Large intestine (tissue), 3 donors: ENCODE results near the gene BOLL. TPM values are rescaled to one million over a fixed set of nuclear protein-coding genes. Genes with fewer than 3 reads are reported as not detected.

Experiments used
- DNase-seq, 2 donors: peaks; one replicate each; pipeline versions ENCODE4 v3.0.0 to v3.0.0-alpha.2; 2013
- H3K27ac ChIP-seq: one replicate; pipeline ENCODE4 v1.5.1; 2013; ENCODE audit warnings: low read length
- H3K27me3 ChIP-seq: 2 replicates; pipeline ENCODE4 v1.6.1; 2013; ENCODE audit warnings: low read length; ENCODE audit not compliant: control insufficient read depth, insufficient read depth
- H3K36me3 ChIP-seq: 2 replicates; pipeline ENCODE4 v1.6.1; 2013; ENCODE audit warnings: low read length; ENCODE audit not compliant: control insufficient read depth, insufficient read depth
- H3K4me1 ChIP-seq: one replicate; pipeline ENCODE4 v1.6.1; 2013; ENCODE audit warnings: low read length; ENCODE audit not compliant: control insufficient read depth, insufficient read depth
- H3K4me3 ChIP-seq: one replicate; pipeline ENCODE4 v1.5.1; 2013; ENCODE audit warnings: low read length
- H3K9me3 ChIP-seq: one replicate; pipeline ENCODE4 v1.6.1; 2013; ENCODE audit warnings: mild to moderate bottlenecking, low read depth, low read length, moderate library complexity; ENCODE audit not compliant: control insufficient read depth
- WGBS: methylation state at CpG from one replicate; pipeline ENCODE4 v1.1.5; 2013; ENCODE audit warnings: low lambda C conversion rate; ENCODE audit not compliant: insufficient coverage; 5-methylcytosine and 5-hydroxymethylcytosine counted together
- polyA plus RNA-seq: library from polyadenylated mRNA; unstranded; fragments of 120-200 nt; gene quantifications from one replicate; pipeline ENCODE4 v1.2.1, GENCODE V29; 2013

The BOLL gene
- polyA plus RNA-seq, 1 donor = 0.09 TPM

GRCh38 chr2:197795277-197795676 lies 10.2 kb upstream of the BOLL start:
- Histone ChIP-seq H3K4me1 (no peaks in the 10 kb centered on the region), H3K27ac (no peak overlapping the region), H3K4me3 (no peak overlapping the region), H3K9me3 (no peaks in the 10 kb centered on the region), H3K27me3 (peaks cover 8% of the 10 kb centered on the region), H3K36me3 (no peaks in the 10 kb centered on the region)
- no peak for DNase-seq

- no CpG with 5 or more reads among the region's 1 CpG for WGBS
- Histone ChIP-seq H3K27ac (no peak overlapping the region), H3K27me3 (peaks cover 6% of the 10 kb centered on the region), H3K4me1 (no peaks in the 10 kb centered on the region), H3K9me3 (no peaks in the 10 kb centered on the region), H3K36me3 (no peaks in the 10 kb centered on the region), H3K4me3 (no peak overlapping the region)
- no peak for DNase-seq
Measured at GRCh38 chr2:197793456-197793855, 8.3 kb upstream of the BOLL start.

GRCh38 chr2:197786010-197786877 lies 1.1 kb upstream of the BOLL start:
- peak in 1 of 2 donors; percentile 59 for DNase-seq
- no CpG with 5 or more reads among the region's 79 CpGs for WGBS
- Histone ChIP-seq H3K27me3 (peaks cover 33% of the 10 kb centered on the region), H3K9me3 (peaks cover 20% of the 10 kb centered on the region), H3K4me3 (peak overlapping the region; percentile 28), H3K36me3 (no peaks in the 10 kb centered on the region), H3K4me1 (peaks cover 3% of the 10 kb centered on the region), H3K27ac (no peak overlapping the region)

GRCh38 chr2:197782126-197782525 lies 3.0 kb downstream of the BOLL start:
- no peak for DNase-seq
- peaks cover 20% of the 10 kb centered on the region for H3K9me3 ChIP-seq
- peaks cover 29% of the 10 kb centered on the region for H3K27me3 ChIP-seq
- H3K36me3 ChIP-seq = no peaks in the 10 kb centered on the region
- 8% methylated on average over 1 of the region's 1 CpG for WGBS
- H3K4me1 ChIP-seq = peaks cover 3% of the 10 kb centered on the region
- H3K27ac ChIP-seq = no peak overlapping the region
- no peak overlapping the region for H3K4me3 ChIP-seq

- Histone ChIP-seq H3K4me3 (no peak overlapping the region), H3K27ac (no peak overlapping the region), H3K27me3 (peaks cover 8% of the 10 kb centered on the region), H3K36me3 (no peaks in the 10 kb centered on the region), H3K4me1 (no peaks in the 10 kb centered on the region), H3K9me3 (no peaks in the 10 kb centered on the region)
- no peak for DNase-seq
Measured at GRCh38 chr2:197779261-197779660, 5.9 kb downstream of the BOLL start.

GRCh38 chr2:197777823-197778407 lies 7.2 kb downstream of the BOLL start:
- Histone ChIP-seq H3K9me3 (no peaks in the 10 kb centered on the region), H3K36me3 (no peaks in the 10 kb centered on the region), H3K4me3 (no peak overlapping the region), H3K27ac (no peak overlapping the region), H3K4me1 (no peaks in the 10 kb centered on the region), H3K27me3 (peaks cover 6% of the 10 kb centered on the region)
- no peak for DNase-seq
- WGBS = 0% methylated on average over 3 of the region's 4 CpGs

- Histone ChIP-seq H3K4me1 (no peaks in the 10 kb centered on the region), H3K27ac (no peak overlapping the region), H3K9me3 (peaks cover 4% of the 10 kb centered on the region), H3K4me3 (no peak overlapping the region), H3K36me3 (no peaks in the 10 kb centered on the region), H3K27me3 (no peaks in the 10 kb centered on the region)
- WGBS = no CpG with 5 or more reads among the region's 3 CpGs
- DNase-seq = no peak
Measured at GRCh38 chr2:197760293-197760657, 24.8 kb downstream of the BOLL start.

GRCh38 chr2:197759625-197760292 lies 25.4 kb downstream of the BOLL start:
- Histone ChIP-seq H3K9me3 (peaks cover 4% of the 10 kb centered on the region), H3K4me1 (no peaks in the 10 kb centered on the region), H3K4me3 (no peak overlapping the region), H3K36me3 (no peaks in the 10 kb centered on the region), H3K27me3 (no peaks in the 10 kb centered on the region), H3K27ac (no peak overlapping the region)
- no CpG with 5 or more reads among the region's 11 CpGs for WGBS
- DNase-seq = no peak

- no peaks in the 10 kb centered on the region for H3K36me3 ChIP-seq
- H3K27ac ChIP-seq = no peak overlapping the region
- no peaks in the 10 kb centered on the region for H3K4me1 ChIP-seq
- H3K27me3 ChIP-seq = no peaks in the 10 kb centered on the region
- H3K4me3 ChIP-seq = no peak overlapping the region
- WGBS = 49% methylated on average over 2 of the region's 4 CpGs
- H3K9me3 ChIP-seq = peaks cover 4% of the 10 kb centered on the region
- no peak for DNase-seq
Measured at GRCh38 chr2:197759013-197759412, 26.1 kb downstream of the BOLL start.

- Histone ChIP-seq H3K4me3 (no peak overlapping the region), H3K9me3 (no peaks in the 10 kb centered on the region), H3K36me3 (no peaks in the 10 kb centered on the region), H3K4me1 (no peaks in the 10 kb centered on the region), H3K27me3 (no peaks in the 10 kb centered on the region), H3K27ac (no peak overlapping the region)
- no peak for DNase-seq
Measured at GRCh38 chr2:197740200-197740599, 44.9 kb downstream of the BOLL start.
